ENCODE data around the gene IQCH. TPM values are rescaled to one million over a fixed set of nuclear protein-coding genes. Genes with fewer than 3 reads are reported as not detected.

IQCH gene
- total RNA-seq, 1 donor from 2014 or later = 1.5 TPM

- Mint-ChIP-seq H3K36me3 (ENCODE audit: low read depth) (no peaks in the 10 kb centered on the region), H3K9me3 (no peaks in the 10 kb centered on the region), H3K4me1 (no peaks in the 10 kb centered on the region), H3K27ac (no peak overlapping the region), H3K4me3 (no peak overlapping the region), H3K27me3 (no peaks in the 10 kb centered on the region)
- DNase-seq = no peak
- no peak for ATAC-seq (ENCODE audit: low read depth)
- no peak for TF ChIP-seq CTCF (IDR thresholded peaks at IDR 0.05)
- ChIA-PET POLR2A (no interaction called here), CTCF (interaction anchor here (2.4 kb wide), 1 partner anchor 373 kb away, joined by 6 read pairs; no protein-coding TSS in a partner anchor)
- intact Hi-C loops (cut with micrococcal nuclease) = no loop called here
Measured at GRCh38 chr15:67462875-67463274, 208.3 kb downstream of the IQCH start.

GRCh38 chr15:67463488-67463887 is 208.9 kb downstream of the IQCH start:
- Mint-ChIP-seq H3K36me3 (ENCODE audit: low read depth) (no peaks in the 10 kb centered on the region), H3K27me3 (no peaks in the 10 kb centered on the region), H3K27ac (no peak overlapping the region), H3K4me1 (no peaks in the 10 kb centered on the region), H3K4me3 (no peak overlapping the region), H3K9me3 (no peaks in the 10 kb centered on the region)
- intact Hi-C loops (cut with micrococcal nuclease) = no loop called here
- CTCF ChIA-PET = interaction anchor here (2.4 kb wide), 1 partner anchor 373 kb away, joined by 6 read pairs; no protein-coding TSS in a partner anchor
- DNase-seq = no peak
- ATAC-seq (ENCODE audit: low read depth) = no peak
- POLR2A ChIA-PET = no interaction called here
- no peak for TF ChIP-seq CTCF (IDR thresholded peaks at IDR 0.05)

GRCh38 chr15:67465196-67465952 is 210.8 kb downstream of the IQCH start:
- no peaks in the 10 kb centered on the region for H3K9me3 Mint-ChIP-seq
- intact Hi-C loops (cut with micrococcal nuclease) = no loop called here
- no peak for ATAC-seq (ENCODE audit: low read depth)
- no peaks in the 10 kb centered on the region for H3K4me1 Mint-ChIP-seq
- H3K36me3 Mint-ChIP-seq (ENCODE audit: low read depth) = no peaks in the 10 kb centered on the region
- no peaks in the 10 kb centered on the region for H3K27me3 Mint-ChIP-seq
- ChIA-PET POLR2A (no interaction called here), CTCF (interaction anchor here (1.0 to 1.3 kb wide), 2 partner anchors 9 to 21 kb away, joined by 3 read pairs; no protein-coding TSS in a partner anchor)
- H3K4me3 Mint-ChIP-seq = no peak overlapping the region
- DNase-seq = no peak
- H3K27ac Mint-ChIP-seq = no peak overlapping the region
- TF ChIP-seq CTCF (IDR thresholded peaks at IDR 0.05) = no peak

GRCh38 chr15:67468416-67468815 is 213.8 kb downstream of the IQCH start:
- no peak overlapping the region for H3K4me3 Mint-ChIP-seq

More at GRCh38 chr15:67468416-67468815, 213.8 kb downstream of the IQCH start:
- H3K36me3 Mint-ChIP-seq (ENCODE audit: low read depth) = no peaks in the 10 kb centered on the region
- no peak for DNase-seq
- H3K27me3 Mint-ChIP-seq = no peaks in the 10 kb centered on the region
- intact Hi-C loops (cut with micrococcal nuclease) = no loop called here
- H3K9me3 Mint-ChIP-seq = no peaks in the 10 kb centered on the region
- no peaks in the 10 kb centered on the region for H3K4me1 Mint-ChIP-seq
- CTCF ChIA-PET = no interaction called here
- TF ChIP-seq CTCF (IDR thresholded peaks at IDR 0.05) = no peak
- H3K27ac Mint-ChIP-seq = no peak overlapping the region
- POLR2A ChIA-PET = interaction anchor here (0.6 kb wide), 1 partner anchor 49 kb away, joined by 3 read pairs; no protein-coding TSS in a partner anchor
- ATAC-seq (ENCODE audit: low read depth) = no peak

Measured in activated B cell treated with CpG ODN at 0.5 μM for 24 hours (primary cell).